PC-3 (cell line): ENCODE data around the gene SRSF10. TPM values are rescaled to one million over a fixed set of nuclear protein-coding genes. Genes with fewer than 3 reads are reported as not detected.
A peak's percentile ranks its signal among the peaks of the same experiment; 100 is the strongest.
"Not testable (repeated sequence)": the region's sequence is repeated elsewhere in the genome, so short reads cannot be mapped to it uniquely, and the experiment has no call there.

ENCODE experiments used
- ATAC-seq: fragments of 200-7000 bp; cut with Tn5 transposase; 2 replicates; pipeline ENCODE4 v1.9.1; 2020; ENCODE audit warnings: mild to moderate bottlenecking, moderate library complexity
- BruUV-seq: library from RNA; stranded (reverse); fragments of 400-500 nt; replicated peaks from 2 replicates; lab custom pipeline; 2021; lab: Mats Ljungman, UMichigan
- CTCF ChIA-PET: fragments of 300-600 bp; sonication (Branson Sonifier 250); formaldehyde crosslinking; loops from one replicate; lab custom pipeline; 2022; ENCODE audit warnings: antibody characterized with exemption; lab: Charles Lee
- POLR2A ChIA-PET: fragments of 300-600 bp; sonication (Branson Sonifier 250); formaldehyde crosslinking; loops from one replicate; lab custom pipeline; 2022; ENCODE audit warnings: antibody characterized with exemption; ENCODE audit not compliant: unreplicated experiment; lab: Charles Lee
- DNase-seq: peaks from one replicate; pipeline ENCODE4 v3.0.0-alpha.2; 2015
- H2AFZ ChIP-seq: fragments of 300-600 bp; sonication (generic); 2 replicates; pipeline ENCODE4 v1.6.0; 2016; ENCODE audit warnings: antibody characterized with exemption, low read length
- H3F3A ChIP-seq: fragments of 300-600 bp; sonication (generic); one replicate; pipeline ENCODE4 v1.6.0; 2017; ENCODE audit warnings: antibody characterized with exemption, low read length, control low read depth, mild to moderate bottlenecking; ENCODE audit not compliant: unreplicated experiment
- H3K27ac ChIP-seq: fragments of 300-600 bp; sonication (generic); 2 replicates; pipeline ENCODE4 v1.5.1; 2016; ENCODE audit warnings: mild to moderate bottlenecking, low read length
- H3K27me3 ChIP-seq: fragments of 300-600 bp; sonication (generic); 2 replicates; pipeline ENCODE4 v1.6.1; 2016; ENCODE audit warnings: low read length, mixed read lengths
- H3K36me3 ChIP-seq: fragments of 300-600 bp; sonication (generic); 2 replicates; pipeline ENCODE4 v1.6.1; 2016; ENCODE audit warnings: low read depth, mixed run types, low read length, mixed read lengths
- H3K4me1 ChIP-seq: fragments of 300-600 bp; sonication (generic); 2 replicates; pipeline ENCODE4 v1.5.1; 2016; ENCODE audit warnings: low read length; ENCODE audit not compliant: insufficient read depth
- H3K4me2 ChIP-seq: fragments of 300-600 bp; sonication (generic); 2 replicates; pipeline ENCODE4 v1.6.0; 2016; ENCODE audit warnings: low read length
- H3K4me3 ChIP-seq: fragments of 300-600 bp; sonication (generic); 2 replicates; pipeline ENCODE4 v1.5.1; 2016; ENCODE audit warnings: mild to moderate bottlenecking, low read length, mixed read lengths
- H3K79me2 ChIP-seq: fragments of 300-600 bp; sonication (generic); 2 replicates; pipeline ENCODE4 v1.6.1; 2017; ENCODE audit warnings: low read length, mixed read lengths
- H3K9ac ChIP-seq: fragments of 300-600 bp; sonication (generic); 2 replicates; pipeline ENCODE4 v1.6.0; 2016; ENCODE audit warnings: mild to moderate bottlenecking, low read length
- H3K9me2 ChIP-seq: fragments of 300-600 bp; sonication (generic); replicated peaks from 2 replicates; pipeline ENCODE4 v1.6.1; 2016; ENCODE audit warnings: mixed run types, low read length, mixed read lengths
- H3K9me3 ChIP-seq: fragments of 300-600 bp; sonication (generic); 2 replicates; pipeline ENCODE4 v1.6.1; 2016; ENCODE audit warnings: low read length, mixed read lengths
- H4K20me1 ChIP-seq: fragments of 300-600 bp; sonication (generic); 2 replicates; pipeline ENCODE4 v1.6.1; 2016; ENCODE audit warnings: low read length, mixed read lengths
- CTCF ChIP-seq: fragments of 300-600 bp; sonication (generic); conservative IDR thresholded peaks from 2 replicates; pipeline ENCODE4 v1.5.1; 2017; ENCODE audit warnings: antibody characterized with exemption, low read depth, mild to moderate bottlenecking, low read length
- EZH2 ChIP-seq: fragments of 300-600 bp; sonication (generic); IDR thresholded peaks from one replicate; pipeline ENCODE4 v1.6.1; 2017; ENCODE audit warnings: antibody characterized with exemption, mild to moderate bottlenecking, low read length; ENCODE audit not compliant: unreplicated experiment
- EZH2phosphoT487 ChIP-seq: fragments of 300-600 bp; sonication (generic); IDR thresholded peaks from 2 replicates; pipeline ENCODE4 v1.6.1; 2018; ENCODE audit warnings: mild to moderate bottlenecking, antibody characterized with exemption, low read length, borderline replicate concordance
- intact Hi-C: fragments of 100-400 bp; cut with micrococcal nuclease; formaldehyde crosslinking; loops from 2 replicates; pipeline ENCODE4 v1.9.0; 2023
- total RNA-seq: library from RNA; depleted of rRNA; stranded (reverse); fragments of >200 nt; gene quantifications from 2 replicates; pipeline ENCODE4 v1.2.3, GENCODE V29; 2014

The SRSF10 gene
- total RNA-seq, 1 experiment from 2014 or later, result 109 TPM

DNA sequence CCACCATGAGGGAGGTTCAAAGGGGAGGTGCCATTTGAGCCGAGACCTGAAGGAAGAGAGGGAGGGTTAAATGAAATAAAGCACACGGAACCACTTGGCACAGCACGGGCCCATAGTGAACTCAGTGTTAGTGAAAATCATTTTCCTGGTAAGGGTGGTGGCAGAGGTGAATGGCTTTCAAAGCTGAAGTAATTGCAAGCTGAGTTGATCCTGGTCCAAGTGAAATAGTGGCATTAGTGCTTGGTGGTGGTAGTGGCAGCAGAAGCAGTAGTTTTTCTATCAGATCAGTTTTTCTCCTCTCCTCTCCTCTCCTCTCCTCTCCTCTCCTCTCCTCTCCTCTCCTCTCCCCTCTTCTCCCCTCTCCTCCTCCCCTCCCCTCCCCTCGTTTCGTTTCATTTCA, 30.5 kb upstream of the SRSF10 start:
- H3K9me2 ChIP-seq, result no peaks in the 10 kb centered on the region
- ChIA-PET CTCF (no interaction called here), POLR2A (no interaction called here)
- no peak overlapping the region for H3K27ac ChIP-seq
- no peak overlapping the region for H3K4me2 ChIP-seq
- ATAC-seq, result no peak
- no TSS peak for BruUV-seq
- H3K4me3 ChIP-seq, result no peak overlapping the region
- H3K27me3 ChIP-seq, result no peaks in the 10 kb centered on the region
- DNase-seq, result no peak
- no peak overlapping the region for H3K9ac ChIP-seq
- TF ChIP-seq CTCF, result no peak
- TF ChIP-seq EZH2, result no peak
- peaks cover 16% of the 10 kb centered on the region for H3K4me1 ChIP-seq
- peaks cover 5% of the 10 kb centered on the region for H3K9me3 ChIP-seq
- H3K79me2 ChIP-seq, result no peaks in the 10 kb centered on the region
- intact Hi-C loops, result no loop called here
- H2AFZ ChIP-seq, result no peak overlapping the region
- H3K36me3 ChIP-seq, result no peaks in the 10 kb centered on the region
- no peaks in the 10 kb centered on the region for H4K20me1 ChIP-seq
- H3F3A ChIP-seq, result no peaks in the 10 kb centered on the region

DNA sequence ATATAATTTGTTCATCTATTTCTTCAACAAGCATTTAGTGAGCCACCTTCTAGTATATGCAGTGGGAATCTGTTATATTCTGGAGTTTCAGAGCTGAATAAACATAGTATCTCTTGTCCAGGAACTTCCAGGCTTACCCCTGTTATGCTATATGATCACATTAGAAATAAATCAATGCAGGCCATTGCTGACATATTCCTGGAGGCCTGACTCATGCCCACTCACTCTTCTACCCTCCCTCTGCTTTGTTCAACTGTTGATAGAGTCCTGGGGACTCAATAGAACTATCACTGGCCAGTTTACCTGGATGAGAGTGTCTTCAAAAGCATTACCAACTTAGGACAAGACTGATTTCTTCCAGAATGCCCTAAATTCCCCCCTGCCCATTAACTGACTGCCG, 29.3 kb upstream of the SRSF10 start:
- DNase-seq (peak; percentile 90), ATAC-seq (peak; percentile 98)
- H3F3A ChIP-seq, result no peaks in the 10 kb centered on the region
- H3K27ac ChIP-seq, result no peak overlapping the region
- no peaks in the 10 kb centered on the region for H4K20me1 ChIP-seq
- H3K79me2 ChIP-seq, result no peaks in the 10 kb centered on the region
- POLR2A ChIA-PET, result interaction anchor here (0.5 kb wide), 2 partner anchors 36 to 347 kb away, joined by 4 to 9 read pairs; no protein-coding TSS in a partner anchor
- peak overlapping the region; percentile 47 for H3K4me2 ChIP-seq
- intact Hi-C loops, result no loop called here
- no peaks in the 10 kb centered on the region for H3K27me3 ChIP-seq
- H3K9me2 ChIP-seq, result no peaks in the 10 kb centered on the region
- no peak overlapping the region for H3K4me3 ChIP-seq
- no peak overlapping the region for H3K9ac ChIP-seq
- no TSS peak for BruUV-seq
- H3K36me3 ChIP-seq, result no peaks in the 10 kb centered on the region
- H3K9me3 ChIP-seq, result peaks cover 5% of the 10 kb centered on the region
- CTCF ChIA-PET, result no interaction called here
- H2AFZ ChIP-seq, result peak overlapping the region; percentile 7; the same call in 1 of the 2 replicates
- peaks cover 16% of the 10 kb centered on the region for H3K4me1 ChIP-seq
- TF ChIP-seq EZH2 (no peak), CTCF (no peak), EZH2phosphoT487 (no peak)

GRCh38 chr1:24008574-24009184, 28.6 kb upstream of the SRSF10 start:
- H3K27me3 ChIP-seq, H3K36me3 ChIP-seq, H3K9me2 ChIP-seq, H2AFZ ChIP-seq, intact Hi-C loops, H3K79me2 ChIP-seq, H3K9ac ChIP-seq, BruUV-seq, H4K20me1 ChIP-seq, H3F3A ChIP-seq, H3K4me3 ChIP-seq, H3K4me2 ChIP-seq, H3K9me3 ChIP-seq, H3K27ac ChIP-seq: not testable (repeated sequence)
- peaks cover 20% of the 10 kb centered on the region for H3K4me1 ChIP-seq
- CTCF ChIA-PET, result interaction anchor here (0.7 kb wide), 2 partner anchors 11 to 63 kb away, joined by 3 to 5 read pairs; no protein-coding TSS in a partner anchor
- POLR2A ChIA-PET, result interaction anchor here (0.5 kb wide), 1 partner anchor 35 kb away, joined by 9 read pairs; no protein-coding TSS in a partner anchor
- peak; percentile 35; the same call in 1 of the 2 replicates for ATAC-seq
- DNase-seq, result peak; percentile 18
